Astrocyte of the spinal cord (primary cell): ENCODE measurements around the gene MAN1A1.

Experiments used
- DNase-seq: peaks from one replicate; pipeline ENCODE4 v3.0.0; 2011; ENCODE audit warnings: low read depth, low spot score
- H3K4me3 ChIP-seq: 2 replicates; pipeline ENCODE4 v1.5.1; 2011; ENCODE audit warnings: low read depth, mild to moderate bottlenecking, low read length, moderate library complexity
- CTCF ChIP-seq: IDR thresholded peaks from 2 replicates; pipeline ENCODE4 v1.5.1; 2012; ENCODE audit warnings: low read depth, mild to moderate bottlenecking, low read length, inconsistent platforms
- in situ Hi-C: cut with HindIII; loops from 2 replicates; pipeline ENCODE4 v1.10.0; 2017; ENCODE audit warnings: low sequenced_read_pairs

MAN1A1 gene

GRCh38 chr6:119323931-119324330 is 25.6 kb downstream of the MAN1A1 start:
- no peak for DNase-seq
- TF ChIP-seq CTCF, result no peak

GRCh38 chr6:119323478-119323877 is 26.1 kb downstream of the MAN1A1 start:
- no peak overlapping the region for H3K4me3 ChIP-seq
- no peak for DNase-seq
- no peak for TF ChIP-seq CTCF
- in situ Hi-C loops, result loop anchor here (25.0 kb wide), 1 partner anchor 186 kb away; no protein-coding TSS in a partner anchor

More at GRCh38 chr6:119323931-119324330, 25.6 kb downstream of the MAN1A1 start:
- in situ Hi-C loops, result loop anchor here (25.0 kb wide), 1 partner anchor 187 kb away; no protein-coding TSS in a partner anchor
- no peak overlapping the region for H3K4me3 ChIP-seq

- in situ Hi-C loops, result loop anchor here (25.0 kb wide), 1 partner anchor 186 kb away; no protein-coding TSS in a partner anchor
- no peak overlapping the region for H3K4me3 ChIP-seq
- TF ChIP-seq CTCF, result no peak
- no peak for DNase-seq
Observed at GRCh38 chr6:119322715-119323350, 26.7 kb downstream of the MAN1A1 start.

- H3K4me3 ChIP-seq, result no peak overlapping the region
- no peak for TF ChIP-seq CTCF
- no peak for DNase-seq
- in situ Hi-C loops, result loop anchor here (25.0 kb wide), 1 partner anchor 185 kb away; no protein-coding TSS in a partner anchor
Observed at GRCh38 chr6:119322034-119322433, 27.5 kb downstream of the MAN1A1 start.

- in situ Hi-C loops, result loop anchor here (25.0 kb wide), 1 partner anchor 182 kb away; no protein-coding TSS in a partner anchor
- no peak for DNase-seq
- TF ChIP-seq CTCF, result no peak
- H3K4me3 ChIP-seq, result no peak overlapping the region
Observed at GRCh38 chr6:119319694-119320093, 29.9 kb downstream of the MAN1A1 start.

- in situ Hi-C loops, result loop anchor here (25.0 kb wide), 1 partner anchor 181 kb away; no protein-coding TSS in a partner anchor
- no peak for DNase-seq
- TF ChIP-seq CTCF, result no peak
Observed at GRCh38 chr6:119318730-119319129, 30.8 kb downstream of the MAN1A1 start.

More at GRCh38 chr6:119318730-119319129, 30.8 kb downstream of the MAN1A1 start:
- H3K4me3 ChIP-seq, result no peak overlapping the region
